ENCODE data around the gene GGA2.

GGA2 gene

GRCh38 chr16:23482778-23483177, 27.5 kb downstream of the GGA2 start:
- ChIA-PET POLR2A (no interaction called here), CTCF (interaction anchor here (0.7 to 1.2 kb wide), 2 partner anchors 24 to 47 kb away, joined by 3 to 4 read pairs; no protein-coding TSS in a partner anchor)
- TF ChIP-seq, protein P1, sequence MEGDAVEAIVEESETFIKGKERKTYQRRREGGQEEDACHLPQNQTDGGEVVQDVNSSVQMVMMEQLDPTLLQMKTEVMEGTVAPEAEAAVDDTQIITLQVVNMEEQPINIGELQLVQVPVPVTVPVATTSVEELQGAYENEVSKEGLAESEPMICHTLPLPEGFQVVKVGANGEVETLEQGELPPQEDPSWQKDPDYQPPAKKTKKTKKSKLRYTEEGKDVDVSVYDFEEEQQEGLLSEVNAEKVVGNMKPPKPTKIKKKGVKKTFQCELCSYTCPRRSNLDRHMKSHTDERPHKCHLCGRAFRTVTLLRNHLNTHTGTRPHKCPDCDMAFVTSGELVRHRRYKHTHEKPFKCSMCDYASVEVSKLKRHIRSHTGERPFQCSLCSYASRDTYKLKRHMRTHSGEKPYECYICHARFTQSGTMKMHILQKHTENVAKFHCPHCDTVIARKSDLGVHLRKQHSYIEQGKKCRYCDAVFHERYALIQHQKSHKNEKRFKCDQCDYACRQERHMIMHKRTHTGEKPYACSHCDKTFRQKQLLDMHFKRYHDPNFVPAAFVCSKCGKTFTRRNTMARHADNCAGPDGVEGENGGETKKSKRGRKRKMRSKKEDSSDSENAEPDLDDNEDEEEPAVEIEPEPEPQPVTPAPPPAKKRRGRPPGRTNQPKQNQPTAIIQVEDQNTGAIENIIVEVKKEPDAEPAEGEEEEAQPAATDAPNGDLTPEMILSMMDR (IDR thresholded peaks at IDR 0.05; ENCODE audit: control extremely low read depth, extremely low read depth, low read depth, missing control alignments): no peak
- DNase-seq (ENCODE audit: extremely low spot score): no peak

DNA sequence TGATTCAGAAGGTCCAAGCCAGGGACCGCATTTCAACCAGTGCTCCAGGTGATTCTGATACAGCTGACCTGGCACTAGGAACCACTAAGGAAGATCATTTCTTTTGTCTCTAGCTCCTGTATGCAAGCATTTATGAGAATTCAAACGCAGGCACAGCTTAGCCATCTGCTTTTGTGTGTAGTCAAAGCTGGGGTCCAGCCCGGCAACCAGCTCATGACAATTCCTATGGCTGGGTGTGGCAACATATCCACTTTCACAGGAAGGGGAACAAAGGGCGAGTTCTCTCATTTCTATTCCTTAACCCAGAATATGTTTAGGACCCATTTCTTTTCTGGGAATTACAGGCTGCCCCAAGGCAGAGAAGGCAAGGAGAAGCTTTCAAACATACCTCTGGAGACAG, 30.0 kb downstream of the GGA2 start:
- ChIA-PET POLR2A (interaction anchor here (0.7 kb wide), 1 partner anchor 14 kb away, joined by 3 read pairs; no protein-coding TSS in a partner anchor), CTCF (interaction anchor here (0.7 to 1.9 kb wide), 7 partner anchors 12 to 116 kb away, joined by 3 to 5 read pairs (median 3); no protein-coding TSS in a partner anchor)
- no peak for DNase-seq (ENCODE audit: extremely low spot score)
- TF ChIP-seq, protein P1 (IDR thresholded peaks at IDR 0.05; ENCODE audit: control extremely low read depth, extremely low read depth, low read depth, missing control alignments): no peak

GRCh38 chr16:23479138-23479537, 31.2 kb downstream of the GGA2 start:
- CTCF ChIA-PET: interaction anchor here (0.8 to 1.9 kb wide), 4 partner anchors 13 to 78 kb away, joined by 3 to 4 read pairs (median 4); partner anchors contain the start of gene UBFD1
- POLR2A ChIA-PET: no interaction called here
- no peak for DNase-seq (ENCODE audit: extremely low spot score)
- TF ChIP-seq, protein P1 (IDR thresholded peaks at IDR 0.05; ENCODE audit: control extremely low read depth, extremely low read depth, low read depth, missing control alignments): no peak

- TF ChIP-seq, protein P1 (IDR thresholded peaks at IDR 0.05; ENCODE audit: control extremely low read depth, extremely low read depth, low read depth, missing control alignments): no peak
- CTCF ChIA-PET: interaction anchor here (1.3 to 1.9 kb wide), 2 partner anchors 14 to 37 kb away, joined by 4 read pairs; no protein-coding TSS in a partner anchor
- DNase-seq (ENCODE audit: extremely low spot score): no peak
- POLR2A ChIA-PET: no interaction called here
Observed at GRCh38 chr16:23478566-23478965, 31.7 kb downstream of the GGA2 start.

DNA sequence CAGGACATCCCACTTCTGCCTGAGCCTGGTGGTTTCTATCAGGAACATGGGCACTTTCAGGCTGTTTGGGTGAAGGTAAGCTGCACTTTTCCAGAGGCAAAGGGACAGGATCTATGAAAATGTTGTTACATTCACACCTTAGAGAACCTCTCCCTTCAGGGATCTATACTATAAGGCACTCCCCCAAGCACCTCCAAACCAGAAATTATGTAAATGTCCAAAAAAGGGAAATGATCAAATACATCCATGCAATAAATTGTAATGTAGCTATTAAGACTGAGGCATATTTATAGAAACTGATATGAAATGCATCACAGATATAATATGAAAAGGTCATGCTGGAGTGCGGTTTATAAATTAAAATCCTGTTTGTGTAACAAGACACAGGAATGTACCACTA, 34.0 kb downstream of the GGA2 start:
- CTCF ChIA-PET: no interaction called here

DNA sequence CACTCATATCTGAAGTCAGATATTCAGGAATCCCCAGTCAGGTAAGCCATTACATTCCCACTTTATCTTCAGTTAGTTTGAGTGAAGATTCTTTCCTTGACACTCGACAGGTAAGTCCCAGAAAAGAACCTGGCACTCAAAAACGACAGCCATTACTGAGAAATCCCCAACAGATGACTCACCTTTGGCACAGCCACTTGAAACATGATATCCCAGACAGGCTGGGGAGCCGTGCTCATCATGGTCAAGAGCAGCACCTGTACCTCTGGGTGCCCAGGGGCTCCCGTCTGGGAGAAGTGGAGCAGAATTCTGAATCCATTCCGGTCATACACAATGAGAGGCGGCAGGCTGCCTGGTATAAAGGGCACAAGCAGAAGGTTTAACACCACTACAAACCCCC, 40.5 kb downstream of the GGA2 start:
- no peak for DNase-seq (ENCODE audit: extremely low spot score)
- TF ChIP-seq, protein P1 (IDR thresholded peaks at IDR 0.05; ENCODE audit: control extremely low read depth, extremely low read depth, low read depth, missing control alignments): no peak
- CTCF ChIA-PET: no interaction called here
- POLR2A ChIA-PET: no interaction called here

More for the DNA sequence above, 34.0 kb downstream of the GGA2 start:
- TF ChIP-seq, protein P1 (IDR thresholded peaks at IDR 0.05; ENCODE audit: control extremely low read depth, extremely low read depth, low read depth, missing control alignments): no peak
- POLR2A ChIA-PET: no interaction called here
- no peak for DNase-seq (ENCODE audit: extremely low spot score)
